Ammon's horn (tissue), 1 donor: ENCODE measurements around the gene DRG2.

Experiments used
- DNase-seq: peaks from one replicate; pipeline ENCODE4 v3.0.0-alpha.2; 2016; ENCODE audit warnings: low spot score

The DRG2 gene

DNA sequence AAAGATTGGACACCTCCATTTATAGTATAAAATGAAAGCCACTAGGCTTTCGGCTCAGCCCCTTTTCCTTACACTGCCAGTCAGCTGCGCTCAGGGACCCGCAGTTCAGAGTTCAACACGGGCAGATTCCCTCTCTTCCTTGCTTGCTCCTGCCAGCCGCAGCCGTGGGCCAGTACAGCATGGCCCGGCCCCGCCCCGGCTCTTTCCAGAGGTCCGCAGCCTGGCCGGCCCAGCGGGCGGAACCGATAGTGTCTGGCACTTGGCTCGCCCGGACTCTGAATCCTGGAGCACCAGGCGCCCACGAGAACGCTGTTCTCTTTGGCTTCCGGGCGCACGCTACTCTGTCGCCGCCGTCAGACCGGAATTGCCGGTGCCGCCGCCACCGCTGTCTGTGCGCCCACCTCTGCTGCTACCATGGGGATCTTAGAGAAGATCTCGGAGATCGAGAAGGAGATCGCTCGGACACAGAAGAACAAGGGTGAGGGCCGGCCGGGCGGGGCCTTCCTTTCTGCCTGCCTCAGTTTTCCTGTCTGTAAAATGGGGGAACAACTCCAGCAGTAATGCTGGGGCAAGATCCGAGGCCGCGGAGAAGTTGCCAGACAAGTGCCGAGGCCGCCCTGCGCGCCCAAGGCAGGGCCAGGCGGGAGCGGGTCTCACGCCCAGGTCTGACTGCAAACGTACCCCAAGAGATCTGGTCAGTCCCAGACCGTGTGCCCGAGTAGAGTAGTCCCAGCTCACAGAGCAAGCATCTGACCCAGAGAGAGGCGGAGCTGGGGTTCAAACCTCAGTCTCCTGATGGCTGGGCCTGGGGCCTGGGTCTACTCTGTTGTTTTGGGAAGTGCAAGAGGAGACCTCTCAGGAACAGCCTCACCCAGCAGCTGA is at the start of gene DRG2:
TSS of gene DRG2 (plus strand) at position 339 of the 882 bp plus-strand sequence. CDS start at position 415, 76 bp downstream.
- DNase-seq, result peak; percentile 89

- no peak for DNase-seq
Measured at GRCh38 chr17:18038149-18038850, 49.4 kb upstream of the DRG2 start.

DNA sequence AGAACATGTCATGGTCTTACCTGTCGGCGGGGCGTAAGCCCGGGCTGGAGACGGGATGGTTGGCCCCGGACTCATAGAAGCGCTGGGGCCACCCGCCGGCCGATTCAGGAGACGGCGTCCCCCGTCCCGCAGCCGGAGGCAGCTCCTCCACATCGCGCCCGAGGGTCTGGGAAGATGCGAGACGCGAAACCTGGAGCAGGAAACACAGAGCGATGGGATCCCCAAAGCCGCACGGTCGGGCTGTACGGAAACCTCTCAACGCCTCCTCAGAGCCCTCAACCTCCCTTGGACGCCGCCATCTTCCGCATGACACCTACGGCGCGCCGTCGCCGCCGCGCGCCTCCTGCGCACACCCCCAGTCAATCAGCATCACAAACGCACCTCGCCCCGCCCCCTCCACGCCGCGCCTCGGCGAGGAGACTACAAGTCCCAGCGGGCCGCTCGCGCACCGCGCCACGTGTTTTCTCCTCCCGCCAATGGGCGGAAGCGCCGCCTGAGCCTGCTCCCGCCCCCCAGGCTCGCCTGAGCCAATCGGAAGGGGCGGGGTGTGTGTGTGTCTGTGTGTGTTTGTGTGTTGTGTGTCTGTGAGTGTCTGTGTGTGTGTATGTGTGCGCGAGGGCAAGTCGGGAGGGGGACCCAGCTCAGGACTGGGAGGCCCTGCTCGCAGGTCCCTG is 48.8 kb upstream of the DRG2 start, which contains the start of the genes ATPAF2 and GID4:
TSS of gene ATPAF2 (minus strand) at position 308 of the 674 bp plus-strand sequence. CDS start at position 153, 155 bp downstream.
TSS of gene GID4 (plus strand) at position 548 of the 674 bp plus-strand sequence. CDS start at position 605, 57 bp downstream.
- peak; percentile 99 for DNase-seq

GRCh38 chr17:18039535-18040260 is 48.0 kb upstream of the DRG2 start:
- no peak for DNase-seq

- no peak for DNase-seq
Measured at GRCh38 chr17:18040261-18040858, 47.4 kb upstream of the DRG2 start.

DNA sequence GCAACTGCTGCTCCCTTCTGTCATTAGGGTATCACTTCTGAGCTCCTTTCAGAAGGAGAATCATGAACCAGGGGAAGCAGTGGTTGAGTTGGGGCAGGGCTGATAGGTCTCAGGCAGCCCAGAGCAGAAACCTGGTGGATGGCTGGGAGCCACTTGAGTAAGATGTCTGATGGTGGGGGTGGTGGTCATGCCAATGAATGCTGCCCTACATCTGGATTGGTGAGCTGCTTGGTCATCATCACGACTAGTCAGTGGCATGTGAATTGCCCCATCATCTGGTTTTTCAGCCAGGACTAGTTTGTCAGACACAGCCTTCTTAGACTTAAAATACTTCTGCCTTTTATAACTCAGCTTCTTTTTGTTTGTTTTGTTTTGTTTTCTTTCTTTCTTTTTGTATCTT is 46.0 kb upstream of the DRG2 start:
- DNase-seq, result no peak

DNA sequence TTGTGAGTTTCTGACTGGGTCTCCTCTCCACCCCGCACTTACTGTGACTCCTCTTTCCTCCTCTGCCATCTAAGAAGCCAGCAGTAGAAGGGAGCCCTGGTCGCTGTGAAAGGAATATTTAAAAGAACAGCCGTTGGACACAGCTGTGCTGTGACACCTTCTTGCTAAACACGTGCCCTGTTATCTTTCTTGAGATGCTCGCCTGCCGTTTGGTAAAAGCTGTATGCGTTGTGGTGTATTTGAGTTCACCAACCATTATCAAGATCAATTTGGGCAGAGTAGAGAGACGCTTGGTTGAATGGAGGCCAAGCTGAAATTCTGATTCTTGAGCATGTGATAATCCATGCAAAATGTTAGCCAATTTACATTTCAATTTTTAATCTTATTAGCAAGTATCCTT is 44.8 kb upstream of the DRG2 start:
- DNase-seq, result no peak

DNA sequence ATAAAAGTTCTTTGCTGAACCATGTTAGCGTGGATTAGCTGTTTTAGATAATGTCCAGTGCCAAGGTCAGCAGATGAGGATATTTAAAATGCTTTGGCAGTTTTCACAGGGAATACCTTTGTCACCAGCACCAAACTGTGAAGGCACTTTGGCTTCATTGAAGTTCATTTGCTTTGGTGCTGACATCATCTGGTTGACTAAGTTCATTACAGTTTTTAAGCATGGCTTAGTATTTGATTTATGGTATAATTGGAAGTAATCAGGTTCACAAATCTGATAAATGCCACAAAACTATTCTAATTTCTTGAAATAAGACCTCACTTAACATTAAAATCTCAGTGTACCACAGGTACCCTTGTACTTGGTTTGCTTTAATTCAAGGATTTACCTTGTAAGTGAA is 44.3 kb upstream of the DRG2 start:
- DNase-seq, result peak; percentile 41

- no peak for DNase-seq
Measured at GRCh38 chr17:18044609-18045008, 43.1 kb upstream of the DRG2 start.

DNA sequence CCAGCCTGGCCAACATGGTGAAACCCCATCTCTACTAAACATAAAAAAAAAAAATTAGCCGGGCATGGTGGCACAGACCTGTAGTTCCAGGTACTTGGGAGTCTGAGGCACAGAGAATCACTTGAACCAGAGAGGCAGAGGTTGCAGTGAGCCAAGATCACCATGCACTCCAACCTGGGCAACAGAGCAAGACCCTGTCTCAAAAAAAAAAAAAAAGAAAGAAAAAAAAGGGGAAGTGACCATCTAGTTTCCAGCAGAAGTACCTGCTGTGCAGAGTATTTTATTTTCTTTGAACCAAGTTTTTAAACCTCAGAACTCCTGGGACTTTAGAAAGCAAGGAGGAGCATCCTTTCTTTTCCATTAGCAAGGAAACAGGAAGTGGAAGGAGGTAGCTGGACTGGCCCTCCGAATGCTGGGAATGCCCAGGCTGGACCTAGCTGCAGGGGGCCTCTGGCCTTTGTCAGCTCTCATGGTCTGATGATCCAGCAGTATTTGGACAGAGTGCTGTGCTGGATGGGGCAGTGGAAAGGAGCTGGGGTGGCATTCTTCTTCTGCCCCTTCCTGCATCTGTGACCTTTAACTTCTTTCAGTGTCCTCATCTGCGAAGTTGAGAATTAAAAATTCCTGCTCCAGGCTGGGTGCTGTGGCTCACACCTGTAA is 41.9 kb upstream of the DRG2 start:
- no peak for DNase-seq

DNA sequence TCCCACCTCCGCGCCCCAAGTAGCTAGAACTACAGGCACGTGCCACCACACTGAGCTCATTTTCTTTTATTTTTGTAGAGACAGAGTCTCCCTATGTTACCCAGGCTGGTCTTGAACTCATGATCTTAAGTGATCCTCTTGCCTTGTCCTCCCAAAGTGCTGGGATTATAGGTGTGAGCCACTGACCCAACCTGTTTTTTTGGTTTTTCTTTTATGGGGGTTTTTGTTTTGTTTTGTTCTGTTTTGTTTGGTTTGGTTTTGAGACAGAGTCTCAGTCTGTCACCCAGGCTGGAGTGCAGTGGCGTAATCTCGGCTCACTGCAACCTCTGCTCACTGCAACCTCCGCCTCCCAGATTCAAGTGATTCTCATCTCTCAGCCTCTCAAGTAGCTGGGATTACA is 32.2 kb upstream of the DRG2 start:
- DNase-seq, result no peak

DNA sequence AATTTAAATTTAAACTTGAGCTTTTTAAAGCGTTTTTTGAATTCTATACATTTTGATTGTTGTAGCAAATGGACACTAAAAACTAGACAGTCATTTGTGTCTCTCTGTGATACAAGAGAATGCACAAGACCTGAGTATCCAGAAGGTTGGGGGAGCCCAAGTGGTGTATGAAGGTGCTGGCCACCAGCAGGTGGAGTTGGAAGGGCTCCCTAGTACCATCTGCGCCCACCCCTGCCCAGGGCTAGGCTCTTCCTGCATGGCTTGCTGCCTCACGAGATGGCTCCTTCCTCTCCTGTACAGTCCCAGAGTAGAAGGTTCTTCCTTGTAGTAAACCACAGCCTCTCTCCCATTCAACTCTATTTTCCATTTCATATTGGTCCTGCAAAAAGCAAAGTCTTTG is 31.5 kb upstream of the DRG2 start:
- no peak for DNase-seq

DNA sequence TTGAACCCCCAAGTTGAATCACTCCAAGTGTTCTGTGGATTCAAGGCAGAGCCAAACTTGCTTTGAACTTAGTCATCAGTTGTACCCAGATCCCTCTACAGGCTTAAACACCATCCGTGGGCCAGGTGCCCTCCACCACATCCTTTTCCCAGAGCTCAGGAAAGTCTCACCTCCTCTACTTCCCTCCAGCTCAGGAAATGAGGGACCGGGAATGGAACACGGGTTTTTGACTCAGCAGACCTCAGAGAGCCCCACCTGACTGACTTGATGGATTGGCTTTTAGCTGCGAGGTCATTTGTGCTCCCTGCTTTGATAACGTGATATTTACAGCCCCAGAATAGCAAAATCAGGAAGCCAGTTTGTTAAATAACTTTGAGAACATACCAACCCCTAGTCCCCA is 28.5 kb upstream of the DRG2 start:
- DNase-seq, result no peak

- DNase-seq, result no peak
Measured at GRCh38 chr17:18064053-18064452, 23.7 kb upstream of the DRG2 start.

- no peak for DNase-seq
Measured at GRCh38 chr17:18065546-18065945, 22.2 kb upstream of the DRG2 start.

GRCh38 chr17:18066866-18067265 is 20.9 kb upstream of the DRG2 start:
- DNase-seq, result no peak

DNA sequence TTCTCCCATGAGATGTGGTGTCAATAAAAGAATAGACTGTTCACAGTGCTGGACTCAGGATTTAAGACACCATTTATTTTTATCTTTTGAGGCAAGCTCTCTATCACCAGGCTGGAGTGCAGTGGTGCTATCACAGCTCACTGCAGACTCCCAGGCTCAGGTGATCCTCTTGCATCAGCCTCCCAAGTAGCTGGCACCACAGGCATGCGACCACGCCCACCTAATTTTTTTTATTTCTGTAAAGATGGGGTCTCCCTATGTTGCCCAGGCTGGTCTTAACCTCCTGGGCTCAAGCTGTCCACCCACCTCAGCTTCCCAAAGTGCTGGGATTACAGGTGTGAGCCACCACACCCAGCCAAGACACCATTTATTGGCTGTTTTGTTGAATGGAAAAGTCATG is 18.6 kb upstream of the DRG2 start:
- no peak for DNase-seq

- no peak for DNase-seq
Measured at GRCh38 chr17:18070861-18071340, 16.8 kb upstream of the DRG2 start.

DNA sequence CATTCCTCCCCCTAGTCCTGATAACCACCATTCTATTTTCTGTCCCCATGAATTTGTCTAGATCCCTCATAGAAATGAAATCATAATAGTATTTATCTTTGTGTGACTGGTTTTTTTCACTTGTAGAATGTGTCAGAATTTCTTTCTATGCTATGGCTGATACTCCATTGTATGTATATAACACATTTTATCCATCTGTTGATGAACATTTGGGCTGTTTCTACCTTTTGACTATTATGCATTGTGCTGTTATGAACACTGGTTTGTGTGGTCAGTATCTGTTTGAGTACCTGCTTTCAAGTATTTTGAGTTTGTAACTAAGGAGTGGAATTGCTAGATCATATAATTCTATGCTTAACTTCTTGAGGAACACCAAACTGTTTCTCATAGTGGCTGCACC is 16.0 kb upstream of the DRG2 start:
- DNase-seq, result no peak

DNA sequence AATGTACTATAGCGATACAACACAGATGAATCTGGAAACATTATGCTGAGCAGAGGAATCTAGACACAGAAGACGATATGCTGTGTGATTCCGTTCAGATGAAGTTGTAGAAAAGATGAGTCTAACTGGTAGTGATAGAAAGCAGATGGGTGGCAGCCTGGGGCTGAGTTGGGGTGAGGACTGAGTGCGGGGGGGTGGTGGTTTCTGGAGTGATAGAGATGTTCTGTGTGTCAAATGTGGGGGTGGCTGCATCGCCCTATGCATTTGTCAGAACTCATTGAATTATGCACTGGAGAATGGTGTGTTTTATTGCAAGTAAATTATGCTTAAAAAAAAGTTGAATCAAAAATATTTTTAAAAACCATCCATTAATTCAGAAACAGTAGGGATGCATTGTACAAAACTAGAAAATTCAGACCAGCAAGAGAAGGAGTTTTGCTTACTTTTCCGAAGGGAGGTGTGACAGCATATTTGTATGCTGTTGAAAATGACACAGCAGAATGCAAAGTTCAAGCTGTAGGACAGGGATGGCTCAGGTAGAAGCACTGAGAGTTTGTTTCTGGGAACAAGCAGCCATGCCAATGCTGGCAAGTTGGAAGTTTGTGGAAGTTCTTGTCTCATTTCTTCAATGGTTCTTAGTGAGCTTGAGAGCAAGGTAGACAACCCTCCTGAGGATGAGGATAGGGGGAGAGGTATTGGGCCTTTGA is 13.0 kb upstream of the DRG2 start:
- no peak for DNase-seq
